DND-41 (cell line): ENCODE results near the gene SWSAP1.

Experiments used
- EZH2 ChIP-seq: IDR thresholded peaks from 3 replicates; pipeline ENCODE4 v1.6.1; 2012; ENCODE audit warnings: borderline replicate concordance, low read depth, mild to moderate bottlenecking, moderate library complexity, low read length, inconsistent platforms; ENCODE audit not compliant: severe bottlenecking
- TF ChIP-seq, protein P1 (sequence below): IDR thresholded peaks from 2 replicates; pipeline ENCODE4 v1.5.1; 2012; ENCODE audit warnings: borderline replicate concordance, low read length, moderate library complexity, mild to moderate bottlenecking; ENCODE audit not compliant: poor library complexity, severe bottlenecking; ENCODE audit errors: extremely low read depth

DNA sequence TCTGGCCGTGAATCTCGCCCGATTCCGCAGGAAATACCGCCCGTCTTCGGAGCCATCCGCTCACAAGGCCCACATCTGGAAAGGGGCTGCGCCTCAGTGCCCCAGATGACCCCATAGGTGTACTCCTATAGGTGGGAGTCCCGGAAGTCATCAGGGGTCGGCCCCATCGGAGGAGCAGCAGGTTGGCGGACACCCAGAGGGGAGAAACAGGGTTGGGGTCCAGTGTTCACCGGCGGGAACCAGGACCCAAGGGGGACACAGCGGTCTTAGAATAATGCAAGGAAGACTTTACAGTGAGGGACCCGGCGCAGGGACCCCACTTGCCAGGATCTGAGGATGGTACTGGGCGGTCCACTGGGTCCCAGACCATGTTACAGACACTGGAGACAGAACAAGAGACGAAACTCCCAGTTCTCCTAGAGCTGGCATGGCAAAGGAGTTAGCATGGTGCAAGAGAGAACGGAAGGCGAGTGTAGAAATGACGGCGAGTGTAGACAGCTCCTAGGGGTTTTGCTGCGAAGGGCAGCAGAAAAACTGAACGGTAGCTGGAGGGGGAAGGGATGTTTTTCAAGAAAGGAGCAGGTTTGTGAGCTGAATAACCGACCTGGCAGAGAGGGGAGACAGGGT is 48.8 kb downstream of the SWSAP1 start:
- TF ChIP-seq, protein P1, sequence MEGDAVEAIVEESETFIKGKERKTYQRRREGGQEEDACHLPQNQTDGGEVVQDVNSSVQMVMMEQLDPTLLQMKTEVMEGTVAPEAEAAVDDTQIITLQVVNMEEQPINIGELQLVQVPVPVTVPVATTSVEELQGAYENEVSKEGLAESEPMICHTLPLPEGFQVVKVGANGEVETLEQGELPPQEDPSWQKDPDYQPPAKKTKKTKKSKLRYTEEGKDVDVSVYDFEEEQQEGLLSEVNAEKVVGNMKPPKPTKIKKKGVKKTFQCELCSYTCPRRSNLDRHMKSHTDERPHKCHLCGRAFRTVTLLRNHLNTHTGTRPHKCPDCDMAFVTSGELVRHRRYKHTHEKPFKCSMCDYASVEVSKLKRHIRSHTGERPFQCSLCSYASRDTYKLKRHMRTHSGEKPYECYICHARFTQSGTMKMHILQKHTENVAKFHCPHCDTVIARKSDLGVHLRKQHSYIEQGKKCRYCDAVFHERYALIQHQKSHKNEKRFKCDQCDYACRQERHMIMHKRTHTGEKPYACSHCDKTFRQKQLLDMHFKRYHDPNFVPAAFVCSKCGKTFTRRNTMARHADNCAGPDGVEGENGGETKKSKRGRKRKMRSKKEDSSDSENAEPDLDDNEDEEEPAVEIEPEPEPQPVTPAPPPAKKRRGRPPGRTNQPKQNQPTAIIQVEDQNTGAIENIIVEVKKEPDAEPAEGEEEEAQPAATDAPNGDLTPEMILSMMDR = no peak
- no peak for TF ChIP-seq EZH2
